HCT116 (cell line): Measurements from ENCODE around the gene PCSK2. TPM values are rescaled to one million over a fixed set of nuclear protein-coding genes. Genes with fewer than 3 reads are reported as not detected.

Experiments used
- ATAC-seq: fragments of 200-7000 bp; cut with Tn5 transposase; 2 replicates; pipeline ENCODE4 v1.9.1; 2020; ENCODE audit warnings: mild to moderate bottlenecking, moderate library complexity
- BruUV-seq: library from RNA; stranded (reverse); fragments of 400-500 nt; replicated peaks from 2 replicates; lab custom pipeline; 2021; lab: Mats Ljungman, UMichigan
- CTCF ChIA-PET: fragments of 300-600 bp; sonication (Branson Sonifier 250); formaldehyde crosslinking; loops from one replicate; lab custom pipeline; 2021; ENCODE audit warnings: antibody characterized with exemption; lab: Charles Lee
- POLR2A ChIA-PET: fragments of 300-600, 350-600 bp; sonication (Branson Sonifier 250); formaldehyde crosslinking; loops from one replicate; lab custom pipeline; 2021; ENCODE audit warnings: antibody characterized with exemption; lab: Charles Lee
- RAD21 ChIA-PET, 2 experiments: fragments of 300-600 bp; sonication (Branson Sonifier 250); formaldehyde crosslinking; loops; one replicate each; lab custom pipeline; 2023; ENCODE audit warnings: low total read pairs in 2 of 2; ENCODE audit not compliant: uncharacterized antibody in 2 of 2, unreplicated experiment in 2 of 2, low non-redundant PET in 1 of 2; lab: Charles Lee
- DNase-seq: peaks from one replicate; pipeline ENCODE4 v3.0.0-alpha.2; 2010; ENCODE audit warnings: low read depth, low spot score
- H2AFZ ChIP-seq: fragments of 200-600 bp; shearing (Covaris generic), sonication (generic); 2 replicates; pipeline ENCODE4 v1.6.1; 2017; ENCODE audit warnings: low read depth, mixed run types, mixed read lengths, antibody characterized with exemption, low read length; ENCODE audit not compliant: poor library complexity, severe bottlenecking
- H3K27ac ChIP-seq: 2 replicates; pipeline ENCODE4 v1.5.1; 2012; ENCODE audit warnings: low read depth, low read length
- H3K27me3 ChIP-seq: fragments of 200-600 bp; sonication (generic); 2 replicates; pipeline ENCODE4 v1.6.1; 2016; ENCODE audit warnings: mixed run types, low read length, mixed read lengths; ENCODE audit not compliant: insufficient read depth
- H3K36me3 ChIP-seq, 2 experiments: fragments of 200-500 bp in 1 of 2; fragments of 200-600 bp in 1 of 2; sonication (Bioruptor generic) in 1 of 2; sonication (generic) in 1 of 2; 2 replicates each; pipeline versions ENCODE4 v1.5.1 to v1.6.1; 2014 to 2016; ENCODE audit warnings: low read length in 2 of 2, inconsistent platforms in 1 of 2, mixed read lengths in 1 of 2, mixed run types in 1 of 2; ENCODE audit not compliant: insufficient read depth in 2 of 2, control insufficient read depth in 1 of 2
- H3K4me1 ChIP-seq, 2 experiments: fragments of 200-600 bp in 1 of 2; sonication (generic) in 1 of 2; 2 replicates each; pipeline versions ENCODE4 v1.5.1 to v1.6.1; 2012 to 2017; ENCODE audit warnings: low read length in 2 of 2, inconsistent platforms in 1 of 2, mild to moderate bottlenecking in 1 of 2, mixed read lengths in 1 of 2, mixed run types in 1 of 2, moderate library complexity in 1 of 2; ENCODE audit not compliant: insufficient read depth in 2 of 2, control insufficient read depth in 1 of 2
- H3K4me2 ChIP-seq: fragments of 200-600 bp; sonication (generic); 2 replicates; pipeline ENCODE4 v1.6.1; 2017; ENCODE audit warnings: mixed run types, low read length, mixed read lengths
- H3K4me3 ChIP-seq, 2 experiments: fragments of 200-600 bp in 1 of 2; sonication (generic) in 1 of 2; replicated peaks in 1 of 2; 2 replicates each; pipeline ENCODE4 v1.5.1; 2011 to 2016; ENCODE audit warnings: low read length in 2 of 2, control low read depth in 1 of 2, low read depth in 1 of 2, mild to moderate bottlenecking in 1 of 2, mixed read lengths in 1 of 2, mixed run types in 1 of 2
- H3K79me2 ChIP-seq: fragments of 200-600 bp; sonication (generic); 2 replicates; pipeline ENCODE4 v1.6.1; 2017; ENCODE audit warnings: mild to moderate bottlenecking, mixed run types, low read length, moderate library complexity, mixed read lengths; ENCODE audit not compliant: insufficient read depth
- H3K9ac ChIP-seq: fragments of 200-600 bp; sonication (generic); 2 replicates; pipeline ENCODE4 v1.6.1; 2016; ENCODE audit warnings: low read length, mixed read lengths
- H3K9me2 ChIP-seq: fragments of 200-600 bp; sonication (generic), shearing (Covaris generic); 2 replicates; pipeline ENCODE4 v1.6.1; 2017; ENCODE audit warnings: mixed run types, mild to moderate bottlenecking, moderate library complexity; ENCODE audit not compliant: insufficient read depth
- H3K9me3 ChIP-seq, 2 experiments: fragments of 200-500 bp in 1 of 2; fragments of 200-600 bp in 1 of 2; sonication (Bioruptor generic) in 1 of 2; sonication (generic) in 1 of 2; 2 replicates each; pipeline ENCODE4 v1.6.1; 2014 to 2017; ENCODE audit warnings: low read length in 2 of 2, mixed read lengths in 2 of 2, inconsistent platforms in 1 of 2, low read depth in 1 of 2, mild to moderate bottlenecking in 1 of 2, mixed run types in 1 of 2, moderate library complexity in 1 of 2; ENCODE audit not compliant: control insufficient read depth in 1 of 2, insufficient read depth in 1 of 2
- H4K20me1 ChIP-seq: fragments of 200-600 bp; sonication (generic), shearing (Covaris generic); 2 replicates; pipeline ENCODE4 v1.6.1; 2017; ENCODE audit warnings: mixed run types, mild to moderate bottlenecking, moderate library complexity; ENCODE audit not compliant: insufficient read depth
- CBX3 ChIP-seq: IDR thresholded peaks from 2 replicates; pipeline ENCODE4 v1.6.1; 2012; ENCODE audit warnings: low read depth
- EZH2phosphoT487 ChIP-seq: fragments of 200-600 bp; IDR thresholded peaks from 2 replicates; pipeline ENCODE4 v1.6.1; 2018; ENCODE audit warnings: antibody characterized with exemption, borderline replicate concordance
- JUND ChIP-seq: IDR thresholded peaks from 2 replicates; pipeline ENCODE4 v1.6.1; 2012
- MAX ChIP-seq: IDR thresholded peaks from 2 replicates; pipeline ENCODE4 v1.6.1; 2012
- POLR2A ChIP-seq: IDR thresholded peaks from 2 replicates; pipeline ENCODE4 v1.7.0; 2011; ENCODE audit warnings: borderline replicate concordance; ENCODE audit not compliant: insufficient read depth, insufficient read length; ENCODE audit errors: extremely low read depth
- POLR2AphosphoS5 ChIP-seq: IDR thresholded peaks from 2 replicates; pipeline ENCODE4 v1.6.1; 2011; ENCODE audit warnings: mild to moderate bottlenecking, low read depth, low read length, moderate library complexity
- RAD21 ChIP-seq: IDR thresholded peaks from 2 replicates; pipeline ENCODE4 v1.6.1; 2012; ENCODE audit warnings: low read depth, mild to moderate bottlenecking
- REST ChIP-seq: IDR thresholded peaks from 2 replicates; pipeline ENCODE4 v1.6.1; 2012; ENCODE audit warnings: low read depth
- SP1 ChIP-seq: IDR thresholded peaks from 2 replicates; pipeline ENCODE4 v1.6.1; 2012; ENCODE audit warnings: low read depth
- YY1 ChIP-seq: IDR thresholded peaks from 2 replicates; pipeline ENCODE4 v1.6.1; 2011; ENCODE audit warnings: low read length, low read depth, moderate library complexity, mild to moderate bottlenecking; ENCODE audit not compliant: insufficient replicate concordance; ENCODE audit errors: extremely low read depth
- intact Hi-C: fragments of 100-400 bp; cut with micrococcal nuclease; formaldehyde crosslinking; loops from 2 replicates; pipeline ENCODE4 v1.10.0; 2022
- total RNA-seq: library from RNA; stranded (reverse); gene quantifications from one replicate; pipeline ENCODE4 v1.2.1, GENCODE V29; 2021; ENCODE audit not compliant: unreplicated experiment

Gene PCSK2
- total RNA-seq, 1 experiment from 2014 or later = not detected

- Histone ChIP-seq H3K9me2 (no peaks in the 10 kb centered on the region), H3K4me3 (no peak overlapping the region), H3K4me1 (no peaks in the 10 kb centered on the region), H3K27ac (no peak overlapping the region), H3K4me2 (no peak overlapping the region), H3K9ac (no peak overlapping the region), H3K36me3 (no peaks in the 10 kb centered on the region), H3K27me3 (peaks cover 19% of the 10 kb centered on the region), H3K79me2 (no peaks in the 10 kb centered on the region), H2AFZ (no peak overlapping the region), H4K20me1 (no peaks in the 10 kb centered on the region), H3K9me3 (no peaks in the 10 kb centered on the region)
- ChIA-PET RAD21 (no interaction called here), CTCF (interaction anchor here (0.7 to 1.3 kb wide), 2 partner anchors 9 to 444 kb away, joined by 3 to 6 read pairs; no protein-coding TSS in a partner anchor), POLR2A (no interaction called here)
- TF ChIP-seq REST = no peak
- TF ChIP-seq EZH2phosphoT487 = no peak
- TF ChIP-seq CBX3 = no peak
- DNase-seq = no peak
- intact Hi-C loops = no loop called here
- BruUV-seq = no TSS peak
- no peak for ATAC-seq
Measured at GRCh38 chr20:17287998-17288397, 61.2 kb downstream of the PCSK2 start.

DNA sequence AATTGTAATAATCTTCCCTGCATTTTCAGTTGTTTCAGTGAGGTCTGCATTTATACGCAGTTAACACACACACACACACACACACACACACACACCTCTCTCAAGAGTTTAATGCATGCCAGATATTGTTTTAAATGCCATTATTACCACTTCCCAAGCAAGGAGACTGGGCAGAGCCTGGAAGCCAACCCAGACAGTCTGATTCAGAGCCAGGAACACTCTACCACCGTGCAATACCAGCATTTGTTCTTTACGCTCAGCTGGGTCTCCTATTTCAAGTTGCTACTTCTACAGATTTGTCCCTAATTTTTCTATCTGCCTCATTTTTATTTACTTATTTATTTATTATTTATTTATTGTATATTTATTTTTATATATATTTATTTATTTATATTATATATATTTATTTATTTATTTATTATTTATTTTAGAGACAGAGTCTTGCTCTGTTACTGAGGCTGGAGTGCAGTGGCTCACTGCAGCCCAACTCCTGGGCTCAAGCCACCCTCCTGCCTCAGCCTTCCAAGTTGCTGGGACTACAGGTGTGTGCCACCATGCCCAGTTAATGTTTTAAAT lies 68.4 kb downstream of the PCSK2 start:
- TF ChIP-seq YY1 (no peak), MAX (no peak), POLR2AphosphoS5 (no peak), RAD21 (no peak), SP1 (no peak), JUND (no peak), POLR2A (no peak)
- DNase-seq = no peak
- Histone ChIP-seq H3K4me3 (no peak overlapping the region), H3K4me2 (no peak overlapping the region), H3K9me3 (no peaks in the 10 kb centered on the region), H3K36me3 (no peaks in the 10 kb centered on the region), H2AFZ (no peak overlapping the region), H3K27ac (no peak overlapping the region), H3K9ac (no peak overlapping the region), H3K9me2 (no peaks in the 10 kb centered on the region), H3K4me1 (0 out of 4 replicates have a peak, but pooled peaks cover 0 to 3% of the 10 kb centered on the region in 2 experiments), H3K27me3 (peaks cover 9% of the 10 kb centered on the region; the same call in 1 of the 2 replicates), H3K79me2 (no peaks in the 10 kb centered on the region), H4K20me1 (no peaks in the 10 kb centered on the region)
- RAD21 ChIA-PET = no interaction called here
- intact Hi-C loops = no loop called here
- BruUV-seq = no TSS peak
- ATAC-seq = no peak
- POLR2A ChIA-PET = no interaction called here
- CTCF ChIA-PET = no interaction called here
